IPS-NIHi7 (cell line): Measurements from ENCODE around the gene SCAMP3.
"Not testable (repeated sequence)": the region's sequence is repeated elsewhere in the genome, so short reads cannot be mapped to it uniquely, and the experiment has no call there.

Experiments used
- DNase-seq: peaks from one replicate; pipeline ENCODE4 v3.0.0; 2012; ENCODE audit warnings: mixed read lengths; ENCODE audit errors: extremely low spot score

Gene SCAMP3

DNA sequence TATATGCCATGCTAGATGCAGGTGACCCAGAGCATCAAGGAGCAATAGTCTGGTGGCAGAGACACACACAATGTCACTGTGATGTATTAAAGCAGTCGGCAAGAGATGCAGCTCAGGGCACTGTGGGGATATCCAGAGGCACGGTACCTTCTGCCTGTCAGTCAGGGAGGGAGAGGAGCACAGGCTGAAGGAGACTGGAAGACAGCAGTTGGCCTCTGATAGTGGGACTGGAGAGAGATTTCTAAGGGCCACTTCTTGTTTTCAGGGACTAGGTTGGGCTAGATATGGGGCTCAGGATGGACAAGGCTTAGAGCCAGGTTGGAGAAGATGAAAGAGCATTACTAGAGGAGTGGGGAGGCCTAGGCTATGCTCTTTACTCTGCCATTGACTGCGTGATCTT, 30.9 kb downstream of the SCAMP3 start:
- not testable (repeated sequence) for DNase-seq

- no peak for DNase-seq
These were observed 34.1 kb downstream of the SCAMP3 start for GRCh38 chr1:155228096-155228427.

DNA sequence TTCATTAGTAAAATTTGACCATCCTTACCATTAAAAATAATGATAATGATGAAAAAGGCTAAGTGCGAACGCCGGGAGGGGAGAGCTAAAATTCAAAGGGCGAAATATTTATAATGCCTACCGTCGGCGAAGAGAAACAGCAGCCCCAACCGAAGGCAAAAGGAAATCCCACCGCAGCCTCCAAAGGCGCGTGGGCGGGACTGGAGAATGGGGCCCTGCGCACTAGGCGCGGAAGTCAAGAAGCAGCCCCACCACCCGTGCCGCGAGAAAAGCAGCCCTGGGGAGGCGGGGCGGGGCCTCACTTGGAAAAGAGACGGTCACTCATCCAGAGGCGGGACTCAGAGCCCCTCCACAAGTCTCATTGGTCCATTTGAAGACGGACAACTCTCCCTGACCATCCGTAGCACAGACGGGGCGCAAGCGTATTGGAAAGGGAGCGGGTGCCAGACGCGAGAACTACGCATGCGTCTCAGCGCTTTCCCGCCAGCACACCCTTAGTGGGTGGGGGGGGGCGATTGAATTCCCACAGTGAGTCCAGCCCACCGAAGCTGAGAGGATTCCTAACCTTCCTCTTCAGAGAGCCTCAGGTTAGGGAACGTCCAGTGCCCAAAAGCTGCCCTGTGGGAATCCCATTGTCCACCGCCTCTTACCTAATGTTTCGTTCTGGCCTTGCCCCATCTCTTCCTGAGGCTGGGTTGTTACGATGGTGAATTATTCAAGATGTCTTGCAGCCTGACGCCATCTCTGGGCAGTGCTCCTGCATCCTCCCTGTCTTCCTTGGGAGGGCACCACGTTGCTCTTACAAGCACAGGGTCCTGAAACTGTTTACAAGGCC, 34.7 kb downstream of the SCAMP3 start:
- DNase-seq: peak; percentile 99

GRCh38 chr1:155226910-155227260, 35.3 kb downstream of the SCAMP3 start:
- peak; percentile 39 for DNase-seq

- DNase-seq: peak; percentile 71
These were observed 35.8 kb downstream of the SCAMP3 start for GRCh38 chr1:155226188-155226909.

- DNase-seq: not testable (repeated sequence)
These were observed 36.8 kb downstream of the SCAMP3 start for GRCh38 chr1:155225404-155225759.

DNA sequence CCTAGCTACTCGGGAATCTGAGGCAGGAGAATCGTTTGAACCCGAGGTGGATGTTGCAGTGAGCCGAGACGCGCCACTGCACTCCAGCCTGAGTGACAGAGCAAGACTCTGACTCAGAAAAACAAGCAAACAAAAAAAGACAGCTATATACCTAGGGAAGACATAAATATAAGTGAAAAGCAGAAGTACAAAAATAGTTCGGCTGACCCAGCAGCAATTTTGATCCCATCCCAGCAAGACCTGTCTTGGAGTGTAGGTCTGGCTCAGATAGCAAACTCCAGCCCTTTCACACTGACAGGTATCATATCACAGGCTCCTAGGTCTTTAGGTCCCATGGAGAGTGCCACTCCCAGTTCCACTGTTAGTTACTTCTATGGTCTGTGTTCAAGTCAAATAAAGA, 39.1 kb downstream of the SCAMP3 start:
- no peak for DNase-seq

GRCh38 chr1:155220211-155220965, 41.8 kb downstream of the SCAMP3 start:
- not testable (repeated sequence) for DNase-seq

- peak; percentile 55 for DNase-seq
These were observed 42.5 kb downstream of the SCAMP3 start for GRCh38 chr1:155219592-155220031.

DNA sequence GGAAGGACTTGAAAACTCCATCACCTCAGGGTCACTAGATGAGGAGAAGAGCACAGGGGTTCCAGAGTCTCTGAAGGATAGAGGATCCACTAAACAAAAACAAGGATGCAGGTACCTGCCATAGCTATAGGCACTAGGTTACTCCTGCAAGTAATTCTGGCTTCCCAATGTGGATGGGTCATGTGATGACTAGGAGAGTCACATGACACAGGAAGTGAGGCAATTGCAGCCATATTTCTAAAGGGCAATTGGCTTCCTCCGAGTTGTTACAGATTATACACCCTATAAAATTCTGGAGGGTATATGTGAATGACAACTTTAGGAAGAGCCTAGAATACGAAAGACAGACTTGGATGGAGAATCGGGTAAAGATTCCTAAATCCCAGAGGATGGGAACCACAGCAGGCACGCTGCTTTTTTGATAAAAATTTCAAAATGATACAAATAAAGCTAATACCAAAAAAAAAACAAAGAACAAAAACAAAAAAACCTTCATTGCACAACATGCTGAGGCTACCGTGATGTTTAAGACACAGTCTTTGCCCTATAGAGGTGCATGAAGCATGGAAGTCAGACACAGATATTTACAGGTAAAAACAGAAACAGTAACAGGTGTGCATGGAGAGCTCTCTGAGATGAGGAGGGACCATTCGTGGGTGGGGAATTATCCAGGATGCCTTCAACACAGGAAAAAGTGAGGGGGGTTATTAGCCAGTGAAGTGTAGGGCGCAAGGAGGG, 43.1 kb downstream of the SCAMP3 start:
- peak; percentile 63 for DNase-seq

- DNase-seq: not testable (repeated sequence)
These were observed 47.5 kb downstream of the SCAMP3 start for GRCh38 chr1:155214702-155215101.

DNA sequence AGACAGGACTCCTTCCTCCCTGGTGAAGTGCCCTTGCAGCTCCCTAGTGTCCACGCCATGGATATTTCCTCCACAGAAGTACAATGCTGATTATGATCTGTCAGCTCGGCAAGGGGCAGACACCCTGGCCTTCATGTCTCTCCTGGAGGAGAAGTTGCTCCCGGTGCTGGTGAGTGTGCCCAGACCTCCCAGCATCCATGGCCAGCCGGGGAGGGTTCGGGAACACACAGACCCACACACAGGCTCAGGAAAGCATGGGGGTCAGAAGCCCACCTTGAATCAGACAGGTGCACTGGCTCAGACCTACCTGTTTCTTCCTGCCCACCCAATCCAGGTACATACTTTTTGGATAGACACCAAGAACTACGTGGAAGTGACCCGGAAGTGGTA, 50.1 kb downstream of the SCAMP3 start:
- not testable (repeated sequence) for DNase-seq

- DNase-seq: not testable (repeated sequence)
These were observed 50.6 kb downstream of the SCAMP3 start for GRCh38 chr1:155211381-155212050.

- no peak for DNase-seq
These were observed 51.7 kb downstream of the SCAMP3 start for GRCh38 chr1:155210314-155211104.

- DNase-seq: no peak
These were observed 52.8 kb downstream of the SCAMP3 start for GRCh38 chr1:155209312-155209721.

DNA sequence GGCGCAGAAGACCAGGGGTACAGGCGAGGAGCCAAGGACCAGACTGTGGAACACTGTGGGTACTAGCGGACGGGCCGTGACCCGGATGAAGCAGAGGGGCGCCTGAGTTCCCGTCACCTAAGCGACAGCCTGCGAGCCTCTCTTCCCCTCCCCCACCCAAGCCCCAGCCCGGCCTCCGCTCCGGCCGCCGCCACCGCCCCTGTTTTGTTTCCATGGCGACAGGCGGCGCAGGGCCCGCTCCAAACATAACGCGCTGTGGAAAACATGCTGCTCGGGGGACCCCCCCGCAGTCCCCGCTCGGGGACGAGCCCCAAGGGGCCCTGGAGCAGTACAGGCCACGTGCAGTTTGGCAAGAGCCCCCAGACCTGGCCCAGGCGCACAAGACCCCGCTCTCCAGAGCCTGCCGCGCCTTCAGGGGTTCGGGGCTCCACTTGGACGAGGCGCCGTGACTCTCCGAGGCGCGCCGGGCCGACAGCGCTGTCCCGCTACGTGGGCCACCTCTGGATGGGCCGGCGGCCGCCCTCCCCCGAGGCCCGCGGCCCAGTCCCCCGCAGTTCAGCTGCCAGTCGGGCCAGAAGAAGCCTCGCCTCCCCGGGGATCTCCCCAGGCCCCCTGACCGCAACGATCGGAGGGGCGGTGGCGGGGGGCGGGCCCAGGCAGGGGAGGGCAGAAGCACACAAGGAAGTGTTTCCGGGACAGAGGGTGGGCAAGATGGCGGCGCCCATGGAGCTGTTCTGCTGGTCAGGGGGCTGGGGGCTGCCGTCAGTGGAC, 53.4 kb downstream of the SCAMP3 start, which contains the start of gene MTX1:
MTX1 (plus strand) TSS at position 155 of the 771 bp plus-strand sequence; CDS start at position 265, 110 bp downstream.
- DNase-seq: peak; percentile 86

GRCh38 chr1:155207806-155208540, 54.2 kb downstream of the SCAMP3 start, which contains the start of gene THBS3:
Gene THBS3 (minus strand): TSS chr1:155207897. CDS start chr1:155207876, 21 bp downstream.
- no peak for DNase-seq
